Anterior cingulate cortex (tissue), 58 donors: ENCODE results near the gene IQSEC1.

ENCODE experiments used
- DNase-seq, 58 donors: peaks; one replicate each; lab custom pipeline; 2025; lab: John Stamatoyannopoulos, UW

IQSEC1 gene

DNA sequence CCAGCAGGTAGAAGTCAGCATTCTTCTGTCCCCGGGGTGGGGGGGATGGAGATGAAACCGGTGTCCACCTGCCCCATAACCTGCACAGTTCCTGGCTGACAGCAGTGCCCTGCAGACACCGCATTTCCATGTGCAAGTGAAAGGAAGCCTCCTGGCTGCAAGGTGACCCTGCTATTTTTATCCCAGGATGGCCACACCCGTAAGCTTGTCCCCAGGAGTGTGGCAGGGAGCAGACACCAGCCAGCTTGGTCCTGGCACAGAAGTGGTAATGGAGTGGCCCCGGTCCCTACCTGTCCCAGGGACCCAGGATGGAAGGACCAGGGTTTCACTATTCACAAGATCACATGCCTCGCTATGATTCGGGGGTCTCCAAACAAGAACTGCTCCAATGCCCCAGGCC lies 146.6 kb downstream of the IQSEC1 start:
- DNase-seq = no peak

- no peak for DNase-seq
Measured at GRCh38 chr3:12925648-12926047, 147.6 kb downstream of the IQSEC1 start.

DNA sequence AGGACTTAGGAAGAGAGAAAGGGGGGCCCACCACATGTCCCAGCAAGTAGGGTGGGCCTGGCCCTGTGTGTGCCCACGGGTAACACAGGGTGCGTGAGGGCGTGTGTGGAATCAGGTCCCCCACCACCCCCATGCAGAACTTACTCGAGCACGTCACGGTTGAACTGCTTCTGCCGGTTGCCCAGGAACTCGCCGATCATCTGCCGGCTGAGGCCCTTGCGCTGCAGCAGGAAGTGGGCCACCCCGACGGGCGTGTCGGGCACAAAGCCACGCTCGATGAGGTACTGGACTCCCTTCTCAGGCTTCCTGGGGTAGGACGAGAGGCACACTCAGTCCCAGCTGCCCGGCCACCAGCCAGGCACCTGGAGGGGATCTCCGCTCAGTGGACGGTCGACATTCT lies 148.8 kb downstream of the IQSEC1 start:
- no peak for DNase-seq

DNA sequence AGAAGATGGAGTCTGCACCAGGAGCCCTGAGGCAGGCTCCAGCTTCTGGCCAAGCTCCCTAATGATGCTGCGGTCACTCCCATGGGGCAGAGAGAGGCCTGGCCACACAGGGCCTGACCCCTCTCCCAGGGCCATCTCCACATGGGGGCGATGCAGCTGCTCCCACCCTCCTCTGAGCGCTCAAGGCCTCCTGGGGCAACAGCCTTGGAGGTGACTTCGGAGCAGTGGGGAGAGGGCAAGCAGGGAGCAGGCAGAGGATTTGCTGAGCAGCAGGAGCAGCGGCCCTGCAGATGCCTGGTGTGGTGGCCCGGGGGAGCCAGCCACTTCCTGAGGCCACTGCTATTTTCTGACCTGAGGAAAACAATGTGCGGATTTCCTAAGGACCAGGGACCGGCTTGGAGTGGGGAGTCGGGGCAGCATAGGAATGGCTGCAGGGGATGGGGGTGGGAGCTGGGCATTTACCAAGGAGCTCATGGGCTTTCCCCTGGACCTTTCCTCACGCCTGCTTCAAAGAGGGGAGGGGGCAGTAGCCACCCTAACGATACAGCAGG lies 150.3 kb downstream of the IQSEC1 start:
- DNase-seq = no peak

- peak in 5 of 58 donors; percentile 12 to 39 (median 28) for DNase-seq
Measured at GRCh38 chr3:12922306-12922705, 150.9 kb downstream of the IQSEC1 start.

DNA sequence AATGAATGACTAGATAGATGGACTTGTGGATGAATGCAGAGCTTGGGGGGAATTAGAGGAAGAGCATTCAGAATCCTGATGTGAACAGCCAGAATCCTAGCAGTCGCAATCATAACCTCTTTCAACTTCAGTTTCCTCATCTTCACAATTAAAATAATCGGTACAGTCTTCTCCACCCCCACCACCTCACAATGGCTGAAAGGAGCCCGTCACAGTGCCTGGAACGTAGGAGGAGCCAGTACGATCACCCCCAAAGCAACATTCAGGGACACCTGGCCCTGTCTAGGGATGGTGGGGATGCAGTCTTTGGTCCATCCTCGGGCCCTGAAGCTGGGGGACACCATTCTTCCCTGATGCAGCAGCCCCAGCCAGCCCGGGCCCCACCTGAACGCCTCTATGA lies 151.5 kb downstream of the IQSEC1 start:
- no peak for DNase-seq

- DNase-seq = no peak
Measured at GRCh38 chr3:12920967-12921366, 152.3 kb downstream of the IQSEC1 start.

DNA sequence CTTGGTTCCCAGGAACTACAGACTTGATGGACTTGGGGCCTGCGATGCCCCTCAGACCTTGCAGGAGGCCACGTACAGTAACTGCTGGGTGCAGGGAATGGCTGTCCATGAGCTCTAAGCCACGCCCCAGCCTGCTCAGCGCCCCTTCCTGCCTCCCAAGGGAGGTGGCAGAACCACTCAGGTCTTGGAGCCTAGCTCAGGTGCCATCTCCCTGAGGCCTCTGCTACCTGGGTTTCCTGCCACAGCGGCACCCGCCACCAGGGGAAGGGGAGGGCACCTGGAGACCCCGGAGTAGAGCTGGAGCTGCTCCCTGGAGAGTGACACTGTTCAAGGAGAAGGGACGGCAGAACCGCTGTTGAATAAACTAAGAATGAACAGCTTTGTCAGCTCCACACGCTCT lies 154.0 kb downstream of the IQSEC1 start:
- DNase-seq = no peak

DNA sequence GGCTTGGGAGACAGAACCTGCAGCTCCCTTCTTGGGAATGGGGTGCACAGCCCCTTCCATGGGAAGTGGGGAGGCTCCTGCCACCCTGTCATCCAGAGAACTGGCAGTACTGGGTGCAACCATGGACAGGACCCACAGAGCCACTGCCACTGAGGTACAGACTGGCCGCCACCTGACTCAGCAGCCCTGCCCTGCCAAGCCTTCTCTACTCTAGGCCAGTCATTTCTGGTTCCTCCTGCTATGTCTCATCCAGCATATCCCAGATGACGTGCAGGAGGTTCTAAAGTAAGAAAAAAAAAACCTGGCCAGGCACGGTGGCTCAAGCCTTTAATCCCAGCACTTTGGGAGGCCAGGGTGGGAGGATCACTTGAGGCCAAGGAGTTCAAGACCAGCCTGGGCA lies 155.0 kb downstream of the IQSEC1 start:
- DNase-seq = no peak

GRCh38 chr3:12916159-12916558 lies 157.1 kb downstream of the IQSEC1 start:
- DNase-seq = no peak

GRCh38 chr3:12914088-12914487 lies 159.1 kb downstream of the IQSEC1 start:
- DNase-seq = no peak

DNA sequence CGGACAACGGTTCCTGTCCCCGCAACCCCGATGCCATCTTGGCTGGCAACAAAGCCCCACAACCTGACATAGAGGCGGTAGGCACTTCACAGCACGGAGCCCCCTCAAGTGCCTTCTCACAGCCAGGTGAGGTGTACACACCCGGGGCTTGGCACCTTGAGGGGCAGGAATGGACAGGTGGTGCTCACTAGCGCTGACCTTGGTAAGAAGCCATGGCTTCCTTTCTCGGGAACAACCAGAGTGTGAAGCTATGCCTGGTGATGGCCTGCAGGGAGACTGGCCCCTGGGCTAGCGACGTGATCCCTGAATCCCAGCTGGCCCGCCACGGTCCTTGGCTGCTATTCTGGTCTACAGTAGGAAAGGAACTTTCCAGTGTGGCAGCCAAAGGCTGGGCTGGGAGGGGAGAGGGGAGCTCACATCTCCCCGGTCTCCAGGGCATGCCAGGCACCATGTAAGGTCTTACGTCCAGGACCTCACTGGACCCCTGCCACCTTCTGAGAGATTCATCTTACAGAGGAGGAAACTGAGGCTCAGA lies 161.3 kb downstream of the IQSEC1 start:
- no peak for DNase-seq

GRCh38 chr3:12910356-12911099 lies 162.7 kb downstream of the IQSEC1 start:
- DNase-seq = no peak

GRCh38 chr3:12909710-12910109 lies 163.5 kb downstream of the IQSEC1 start:
- no peak for DNase-seq

- no peak for DNase-seq
Measured at GRCh38 chr3:12908859-12909258, 164.4 kb downstream of the IQSEC1 start.

- DNase-seq = no peak
Measured at GRCh38 chr3:12908136-12908730, 165.0 kb downstream of the IQSEC1 start.

- DNase-seq = peak in 13 of 58 donors; percentile 14 to 70 (median 36)
Measured at GRCh38 chr3:12907729-12908128, 165.5 kb downstream of the IQSEC1 start.

DNA sequence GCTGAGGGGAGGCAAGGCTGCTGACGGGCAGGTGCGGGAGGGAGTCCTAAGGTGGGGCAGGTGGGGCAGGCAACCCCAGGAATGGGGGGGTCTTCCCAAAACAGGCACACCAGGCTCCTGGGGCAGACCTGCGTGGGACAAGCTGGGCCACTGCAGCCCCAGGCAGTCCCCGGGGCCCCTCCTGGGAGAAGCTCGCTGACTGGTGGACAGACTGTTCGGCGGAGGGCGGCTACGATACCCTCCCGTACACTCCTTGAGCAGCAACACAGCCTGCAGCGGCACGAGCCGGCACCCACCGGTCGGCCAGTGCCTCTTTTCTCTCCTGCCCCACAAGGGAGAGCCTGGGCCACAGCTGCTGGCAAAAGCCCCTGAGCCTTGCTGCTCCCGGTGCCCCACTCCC lies 165.9 kb downstream of the IQSEC1 start:
- no peak for DNase-seq

GRCh38 chr3:12906916-12907290 lies 166.3 kb downstream of the IQSEC1 start:
- DNase-seq = no peak

DNA sequence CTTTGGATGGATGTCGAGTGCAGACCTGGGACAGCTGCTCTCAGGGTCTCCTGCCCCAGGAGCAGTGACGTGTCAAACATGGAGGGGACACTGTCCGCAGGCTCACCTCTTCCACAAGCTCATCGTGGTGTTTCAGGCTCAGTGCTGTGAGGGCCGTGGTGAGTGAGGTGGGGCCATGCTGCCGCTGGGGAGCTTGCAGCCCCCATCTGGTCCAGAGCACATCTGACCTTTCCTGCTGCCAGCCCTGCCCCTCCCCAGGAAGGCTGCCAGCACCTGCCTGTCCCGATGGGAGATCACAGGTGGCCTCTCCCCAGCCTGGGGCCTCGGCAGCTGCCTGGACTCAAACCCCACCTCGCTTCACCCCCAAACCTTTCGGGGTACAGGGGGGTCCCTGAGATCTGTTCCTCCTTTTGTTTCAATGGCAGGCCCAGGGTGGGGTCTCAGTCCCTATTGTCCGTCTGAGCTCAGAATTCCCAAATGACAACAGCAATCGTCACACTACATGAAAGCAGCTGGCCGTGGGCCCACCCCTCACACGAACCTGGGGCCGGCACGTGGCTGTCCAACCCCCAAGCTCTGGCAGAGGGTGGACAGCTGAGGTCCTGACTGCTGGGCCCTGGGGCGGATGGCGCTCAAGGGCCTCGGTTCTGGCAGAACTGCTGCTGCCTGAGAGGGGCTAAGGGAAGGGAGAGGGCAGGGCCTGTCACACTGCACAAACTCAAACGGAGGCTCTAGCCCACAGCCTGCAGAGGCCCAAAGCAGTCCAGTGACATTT lies 166.9 kb downstream of the IQSEC1 start:
- no peak for DNase-seq
